ENCODE results near the gene LILRB4.
"Not testable (repeated sequence)": the region's sequence is repeated elsewhere in the genome, so short reads cannot be mapped to it uniquely, and the experiment has no call there.

LILRB4 gene

GRCh38 chr19:54696766-54697165 lies 34.0 kb downstream of the LILRB4 start:
- DNase-seq, result no peak

- not testable (repeated sequence) for DNase-seq
These were observed 34.9 kb downstream of the LILRB4 start for GRCh38 chr19:54697716-54698115.

GRCh38 chr19:54704928-54705327 lies 42.1 kb downstream of the LILRB4 start:
- DNase-seq, result no peak

- DNase-seq, result no peak
These were observed 45.2 kb downstream of the LILRB4 start for GRCh38 chr19:54707962-54708361.

GRCh38 chr19:54708781-54709180 lies 46.0 kb downstream of the LILRB4 start:
- no peak for DNase-seq

- DNase-seq, result no peak
These were observed 46.6 kb downstream of the LILRB4 start for GRCh38 chr19:54709212-54709948.

- not testable (repeated sequence) for DNase-seq
These were observed 47.2 kb downstream of the LILRB4 start for GRCh38 chr19:54709956-54710355.

Data from bone marrow (tissue), 2 donors.